WTC11 (cell line): Measurements from ENCODE around the gene SLC26A8. TPM values are rescaled to one million over a fixed set of nuclear protein-coding genes. Genes with fewer than 3 reads are reported as not detected.

Experiments
- ATAC-seq: fragments of 200-7000 bp; cut with Tn5 transposase; 2 replicates; pipeline ENCODE4 v1.10.0; 2021; ENCODE audit warnings: mild to moderate bottlenecking, moderate library complexity
- CTCF ChIA-PET: fragments of 300-600 bp; sonication (Branson Sonifier 250); formaldehyde crosslinking; loops from one replicate; lab custom pipeline; 2021; ENCODE audit warnings: antibody characterized with exemption; lab: Charles Lee
- POLR2A ChIA-PET: fragments of 350-600 bp; sonication (Branson Sonifier 250); formaldehyde crosslinking; loops from one replicate; lab custom pipeline; 2021; ENCODE audit warnings: antibody characterized with exemption; lab: Charles Lee
- DNase-seq: peaks from one replicate; pipeline ENCODE4 v3.0.0; 2021; ENCODE audit warnings: low spot score
- H3K27ac Mint-ChIP-seq: 2 replicates; pipeline ENCODE4 v1.8.0; 2021; ENCODE audit warnings: mixed read lengths
- H3K27me3 Mint-ChIP-seq: 2 replicates; pipeline ENCODE4 v1.8.0; 2021; ENCODE audit warnings: low read depth, mild to moderate bottlenecking, moderate library complexity, mixed read lengths
- H3K36me3 Mint-ChIP-seq: 2 replicates; pipeline ENCODE4 v1.8.0; 2021; ENCODE audit warnings: mixed read lengths
- H3K4me1 Mint-ChIP-seq: 2 replicates; pipeline ENCODE4 v1.8.0; 2022; ENCODE audit warnings: mixed read lengths
- H3K4me3 Mint-ChIP-seq: 2 replicates; pipeline ENCODE4 v1.8.0; 2021; ENCODE audit warnings: mild to moderate bottlenecking, moderate library complexity, mixed read lengths
- H3K9me3 Mint-ChIP-seq: 2 replicates; pipeline ENCODE4 v1.8.0; 2021; ENCODE audit warnings: mixed read lengths
- CBFB ChIP-seq: sonication (generic); formaldehyde crosslinking; IDR thresholded peaks from 2 replicates; pipeline ENCODE4 v1.8.1; 2022; ENCODE audit warnings: mild to moderate bottlenecking, low read depth, missing genetic modification reagents
- CREM ChIP-seq: sonication (generic); formaldehyde crosslinking; IDR thresholded peaks from 2 replicates; pipeline ENCODE4 v1.8.1; 2022; ENCODE audit warnings: mild to moderate bottlenecking, missing genetic modification reagents, moderate library complexity
- ESRRA ChIP-seq: sonication (generic); formaldehyde crosslinking; IDR thresholded peaks from 2 replicates; pipeline ENCODE4 v1.8.1; 2022; ENCODE audit warnings: mild to moderate bottlenecking, missing genetic modification reagents, borderline replicate concordance
- FOXK1 ChIP-seq: sonication (generic); formaldehyde crosslinking; IDR thresholded peaks from 2 replicates; pipeline ENCODE4 v1.8.0; 2022; ENCODE audit warnings: mild to moderate bottlenecking, moderate library complexity, missing genetic modification reagents
- FOXP1 ChIP-seq: sonication (generic); formaldehyde crosslinking; IDR thresholded peaks from 2 replicates; pipeline ENCODE4 v1.8.0; 2022; ENCODE audit warnings: missing genetic modification reagents, mild to moderate bottlenecking, moderate library complexity, borderline replicate concordance
- GABPB1 ChIP-seq: sonication (generic); formaldehyde crosslinking; IDR thresholded peaks from 2 replicates; pipeline ENCODE4 v1.8.1; 2023; ENCODE audit warnings: mild to moderate bottlenecking, missing genetic modification reagents
- GRHL2 ChIP-seq: fragments of 250-450 bp; sonication (Bioruptor Pico); IDR thresholded peaks from 2 replicates; pipeline ENCODE4 v1.8.0; 2022; ENCODE audit warnings: mild to moderate bottlenecking, moderate library complexity; ENCODE audit not compliant: insufficient replicate concordance, severe bottlenecking
- GTF2I ChIP-seq: fragments of 250-450 bp; sonication (Bioruptor Pico); conservative IDR thresholded peaks from 2 replicates; pipeline ENCODE4 v1.4.0; 2021; ENCODE audit warnings: mild to moderate bottlenecking
- JAZF1 ChIP-seq: fragments of 250-450 bp; sonication (Bioruptor Pico); IDR thresholded peaks from 2 replicates; pipeline ENCODE4 v1.9.0; 2021; ENCODE audit warnings: moderate library complexity, mild to moderate bottlenecking, inconsistent platforms
- JUN ChIP-seq: sonication (generic); formaldehyde crosslinking; IDR thresholded peaks from 2 replicates; pipeline ENCODE4 v1.8.0; 2023; ENCODE audit warnings: mild to moderate bottlenecking, missing genetic modification reagents
- NFYB ChIP-seq: sonication (generic); formaldehyde crosslinking; conservative IDR thresholded peaks from 2 replicates; pipeline ENCODE4 v1.8.0; 2022; ENCODE audit warnings: low read depth, missing genetic modification reagents
- NR2C2 ChIP-seq: sonication (generic); formaldehyde crosslinking; IDR thresholded peaks from 2 replicates; pipeline ENCODE4 v1.8.0; 2022; ENCODE audit warnings: mild to moderate bottlenecking, missing genetic modification reagents
- OVOL2 ChIP-seq: fragments of 250-450 bp; sonication (Bioruptor Pico); IDR thresholded peaks from 2 replicates; pipeline ENCODE4 v1.9.0; 2021; ENCODE audit warnings: mild to moderate bottlenecking, borderline replicate concordance
- SMAD4 ChIP-seq: sonication (generic); formaldehyde crosslinking; IDR thresholded peaks from 2 replicates; pipeline ENCODE4 v1.8.0; 2022; ENCODE audit warnings: mild to moderate bottlenecking, missing genetic modification reagents
- TEAD1 ChIP-seq: sonication (generic); formaldehyde crosslinking; IDR thresholded peaks from 2 replicates; pipeline ENCODE4 v1.8.0; 2022; ENCODE audit warnings: mild to moderate bottlenecking, missing genetic modification reagents
- ZNF121 ChIP-seq: sonication (generic); formaldehyde crosslinking; IDR thresholded peaks from 2 replicates; pipeline ENCODE4 v1.8.0; 2023; ENCODE audit warnings: missing genetic modification reagents
- ZNF138 ChIP-seq: sonication (generic); formaldehyde crosslinking; conservative IDR thresholded peaks from 2 replicates; pipeline ENCODE4 v1.8.1; 2022; ENCODE audit warnings: mild to moderate bottlenecking, moderate library complexity, missing genetic modification reagents
- ZNF416 ChIP-seq: fragments of 250-450 bp; sonication (Bioruptor Pico); IDR thresholded peaks from 2 replicates; pipeline ENCODE4 v1.9.0; 2021; ENCODE audit warnings: mild to moderate bottlenecking, inconsistent platforms
- total RNA-seq: library from RNA; stranded (reverse); gene quantifications from 3 replicates; pipeline ENCODE4 v1.2.3, GENCODE V29; 2021
- TF ChIP-seq, protein P1 (sequence below): sonication (generic); formaldehyde crosslinking; IDR thresholded peaks from 2 replicates; pipeline ENCODE4 v1.8.1; 2022; ENCODE audit warnings: mild to moderate bottlenecking, moderate library complexity, missing genetic modification reagents
- TF ChIP-seq, protein P2 (sequence below): sonication (generic); formaldehyde crosslinking; IDR thresholded peaks from 2 replicates; pipeline ENCODE4 v1.8.1; 2022; ENCODE audit warnings: low read depth, mild to moderate bottlenecking, moderate library complexity, missing genetic modification reagents, borderline replicate concordance
- TF ChIP-seq, protein P3 (sequence below): fragments of 250-450 bp; sonication (Bioruptor Pico); IDR thresholded peaks from 2 replicates; pipeline ENCODE4 v1.9.0; 2021; ENCODE audit warnings: mild to moderate bottlenecking
- TF ChIP-seq, protein P4 (sequence below): sonication (generic); formaldehyde crosslinking; IDR thresholded peaks from 2 replicates; pipeline ENCODE4 v1.8.1; 2023; ENCODE audit warnings: mild to moderate bottlenecking, moderate library complexity, missing genetic modification reagents
- TF ChIP-seq, protein P5 (sequence below): sonication (generic); formaldehyde crosslinking; IDR thresholded peaks from 2 replicates; pipeline ENCODE4 v1.8.0; 2023; ENCODE audit warnings: missing genetic modification reagents
- TF ChIP-seq, protein P6 (sequence below): sonication (generic); formaldehyde crosslinking; IDR thresholded peaks from 2 replicates; pipeline ENCODE4 v1.8.1; 2022; ENCODE audit warnings: missing genetic modification reagents, borderline replicate concordance
- TF ChIP-seq, protein P7 (sequence below): sonication (generic); formaldehyde crosslinking; IDR thresholded peaks from 2 replicates; pipeline ENCODE4 v1.8.1; 2022; ENCODE audit warnings: mild to moderate bottlenecking, missing genetic modification reagents, moderate library complexity, borderline replicate concordance

Gene SLC26A8
- total RNA-seq, 1 experiment from 2014 or later, result 0.50 TPM

DNA sequence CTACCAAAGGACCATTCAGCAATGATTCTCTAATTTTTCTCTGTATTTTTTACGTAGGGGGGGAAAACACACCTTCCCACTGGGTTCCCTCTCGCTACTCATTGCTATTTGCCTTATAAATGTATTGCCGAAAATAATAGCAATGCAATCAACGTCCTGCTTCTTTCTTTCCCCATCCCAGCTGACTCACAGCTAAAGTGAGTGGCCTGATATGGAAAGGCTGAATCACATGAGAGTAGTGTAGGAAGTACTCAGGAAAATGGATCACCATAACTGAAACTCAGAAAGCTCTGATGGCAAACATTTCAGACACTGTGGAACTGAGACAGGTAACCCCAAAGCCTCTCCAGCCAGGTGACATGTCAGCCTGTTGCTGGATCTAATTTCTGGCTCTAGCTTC lies 54.3 kb downstream of the SLC26A8 start:
- ChIA-PET CTCF (no interaction called here), POLR2A (no interaction called here)
- H3K4me3 Mint-ChIP-seq, result no peak overlapping the region
- ATAC-seq (no peak), DNase-seq (no peak)
- no peaks in the 10 kb centered on the region for H3K36me3 Mint-ChIP-seq
- peaks cover 4% of the 10 kb centered on the region for H3K4me1 Mint-ChIP-seq
- TF ChIP-seq NR2C2 (CRISPR knock-in tag) (no peak), ESRRA (CRISPR knock-in tag) (no peak), ZNF416 (no peak), JUN (CRISPR knock-in tag) (no peak), ZNF138 (CRISPR knock-in tag) (no peak), CREM (CRISPR knock-in tag) (no peak)
- TF ChIP-seq, protein P1, sequence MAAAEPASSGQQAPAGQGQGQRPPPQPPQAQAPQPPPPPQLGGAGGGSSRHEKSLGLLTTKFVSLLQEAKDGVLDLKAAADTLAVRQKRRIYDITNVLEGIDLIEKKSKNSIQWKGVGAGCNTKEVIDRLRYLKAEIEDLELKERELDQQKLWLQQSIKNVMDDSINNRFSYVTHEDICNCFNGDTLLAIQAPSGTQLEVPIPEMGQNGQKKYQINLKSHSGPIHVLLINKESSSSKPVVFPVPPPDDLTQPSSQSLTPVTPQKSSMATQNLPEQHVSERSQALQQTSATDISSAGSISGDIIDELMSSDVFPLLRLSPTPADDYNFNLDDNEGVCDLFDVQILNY (CRISPR knock-in tag), result no peak
- TF ChIP-seq, protein P2, sequence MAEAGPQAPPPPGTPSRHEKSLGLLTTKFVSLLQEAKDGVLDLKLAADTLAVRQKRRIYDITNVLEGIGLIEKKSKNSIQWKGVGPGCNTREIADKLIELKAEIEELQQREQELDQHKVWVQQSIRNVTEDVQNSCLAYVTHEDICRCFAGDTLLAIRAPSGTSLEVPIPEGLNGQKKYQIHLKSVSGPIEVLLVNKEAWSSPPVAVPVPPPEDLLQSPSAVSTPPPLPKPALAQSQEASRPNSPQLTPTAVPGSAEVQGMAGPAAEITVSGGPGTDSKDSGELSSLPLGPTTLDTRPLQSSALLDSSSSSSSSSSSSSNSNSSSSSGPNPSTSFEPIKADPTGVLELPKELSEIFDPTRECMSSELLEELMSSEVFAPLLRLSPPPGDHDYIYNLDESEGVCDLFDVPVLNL (CRISPR knock-in tag), result no peak
- TF ChIP-seq, protein P3, sequence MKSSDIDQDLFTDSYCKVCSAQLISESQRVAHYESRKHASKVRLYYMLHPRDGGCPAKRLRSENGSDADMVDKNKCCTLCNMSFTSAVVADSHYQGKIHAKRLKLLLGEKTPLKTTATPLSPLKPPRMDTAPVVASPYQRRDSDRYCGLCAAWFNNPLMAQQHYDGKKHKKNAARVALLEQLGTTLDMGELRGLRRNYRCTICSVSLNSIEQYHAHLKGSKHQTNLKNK (CRISPR knock-in tag), result no peak
- TF ChIP-seq, protein P4, sequence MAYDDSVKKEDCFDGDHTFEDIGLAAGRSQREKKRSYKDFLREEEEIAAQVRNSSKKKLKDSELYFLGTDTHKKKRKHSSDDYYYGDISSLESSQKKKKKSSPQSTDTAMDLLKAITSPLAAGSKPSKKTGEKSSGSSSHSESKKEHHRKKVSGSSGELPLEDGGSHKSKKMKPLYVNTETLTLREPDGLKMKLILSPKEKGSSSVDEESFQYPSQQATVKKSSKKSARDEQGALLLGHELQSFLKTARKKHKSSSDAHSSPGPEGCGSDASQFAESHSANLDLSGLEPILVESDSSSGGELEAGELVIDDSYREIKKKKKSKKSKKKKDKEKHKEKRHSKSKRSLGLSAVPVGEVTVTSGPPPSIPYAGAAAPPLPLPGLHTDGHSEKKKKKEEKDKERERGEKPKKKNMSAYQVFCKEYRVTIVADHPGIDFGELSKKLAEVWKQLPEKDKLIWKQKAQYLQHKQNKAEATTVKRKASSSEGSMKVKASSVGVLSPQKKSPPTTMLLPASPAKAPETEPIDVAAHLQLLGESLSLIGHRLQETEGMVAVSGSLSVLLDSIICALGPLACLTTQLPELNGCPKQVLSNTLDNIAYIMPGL, result no peak
- H3K9me3 Mint-ChIP-seq, result no peaks in the 10 kb centered on the region
- H3K27ac Mint-ChIP-seq, result no peak overlapping the region
- H3K27me3 Mint-ChIP-seq, result no peaks in the 10 kb centered on the region

DNA sequence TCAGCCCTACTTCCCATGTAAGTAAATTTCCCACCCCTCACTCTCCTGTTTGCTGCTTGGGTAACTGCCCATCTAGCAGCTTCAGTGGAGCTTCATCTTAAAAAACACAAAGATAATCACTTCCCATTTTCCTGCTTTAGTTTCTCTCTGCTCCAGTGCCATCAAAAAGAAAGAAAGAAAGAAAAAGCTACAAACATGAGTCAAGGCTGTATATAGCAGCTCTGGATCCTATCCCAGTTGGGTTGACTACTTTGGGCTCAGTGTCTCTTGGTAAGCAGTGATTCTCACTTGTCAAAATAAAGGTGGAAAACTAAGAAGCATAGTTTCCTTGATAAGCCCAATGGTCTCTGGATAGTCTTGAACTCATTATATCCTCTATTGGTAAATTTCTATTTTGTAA lies 54.8 kb downstream of the SLC26A8 start:
- Mint-ChIP-seq H3K4me3 (no peak overlapping the region), H3K9me3 (no peaks in the 10 kb centered on the region), H3K27ac (no peak overlapping the region), H3K36me3 (no peaks in the 10 kb centered on the region), H3K27me3 (no peaks in the 10 kb centered on the region), H3K4me1 (peaks cover 4% of the 10 kb centered on the region)
- DNase-seq (no peak), ATAC-seq (no peak)
- CTCF ChIA-PET, result interaction anchor here (0.6 kb wide), 1 partner anchor 170 kb away, joined by 3 read pairs; no protein-coding TSS in a partner anchor
- POLR2A ChIA-PET, result no interaction called here
- no peak for TF ChIP-seq NFYB (CRISPR knock-in tag)
- no peak for TF ChIP-seq FOXP1
- no peak for TF ChIP-seq GTF2I (CRISPR knock-in tag)
- TF ChIP-seq ZNF121 (CRISPR knock-in tag), result no peak
- TF ChIP-seq OVOL2, result no peak
- TF ChIP-seq GABPB1 (CRISPR knock-in tag), result no peak
- TF ChIP-seq, protein P5, sequence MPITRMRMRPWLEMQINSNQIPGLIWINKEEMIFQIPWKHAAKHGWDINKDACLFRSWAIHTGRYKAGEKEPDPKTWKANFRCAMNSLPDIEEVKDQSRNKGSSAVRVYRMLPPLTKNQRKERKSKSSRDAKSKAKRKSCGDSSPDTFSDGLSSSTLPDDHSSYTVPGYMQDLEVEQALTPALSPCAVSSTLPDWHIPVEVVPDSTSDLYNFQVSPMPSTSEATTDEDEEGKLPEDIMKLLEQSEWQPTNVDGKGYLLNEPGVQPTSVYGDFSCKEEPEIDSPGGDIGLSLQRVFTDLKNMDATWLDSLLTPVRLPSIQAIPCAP (CRISPR knock-in tag), result no peak
- no peak for TF ChIP-seq GRHL2 (CRISPR knock-in tag)
- no peak for TF ChIP-seq TEAD1
- TF ChIP-seq CBFB (CRISPR knock-in tag), result no peak
- TF ChIP-seq CREM (CRISPR knock-in tag), result no peak
- TF ChIP-seq, protein P6, sequence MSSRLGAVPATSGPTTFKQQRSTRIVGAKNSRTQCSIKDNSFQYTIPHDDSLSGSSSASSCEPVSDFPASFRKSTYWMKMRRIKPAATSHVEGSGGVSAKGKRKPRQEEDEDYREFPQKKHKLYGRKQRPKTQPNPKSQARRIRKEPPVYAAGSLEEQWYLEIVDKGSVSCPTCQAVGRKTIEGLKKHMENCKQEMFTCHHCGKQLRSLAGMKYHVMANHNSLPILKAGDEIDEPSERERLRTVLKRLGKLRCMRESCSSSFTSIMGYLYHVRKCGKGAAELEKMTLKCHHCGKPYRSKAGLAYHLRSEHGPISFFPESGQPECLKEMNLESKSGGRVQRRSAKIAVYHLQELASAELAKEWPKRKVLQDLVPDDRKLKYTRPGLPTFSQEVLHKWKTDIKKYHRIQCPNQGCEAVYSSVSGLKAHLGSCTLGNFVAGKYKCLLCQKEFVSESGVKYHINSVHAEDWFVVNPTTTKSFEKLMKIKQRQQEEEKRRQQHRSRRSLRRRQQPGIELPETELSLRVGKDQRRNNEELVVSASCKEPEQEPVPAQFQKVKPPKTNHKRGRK, result no peak
- TF ChIP-seq SMAD4 (CRISPR knock-in tag), result no peak
- TF ChIP-seq ZNF138 (CRISPR knock-in tag), result no peak
- no peak for TF ChIP-seq FOXK1
- TF ChIP-seq, protein P2 (CRISPR knock-in tag), result no peak
- no peak for TF ChIP-seq JAZF1
- TF ChIP-seq, protein P7, sequence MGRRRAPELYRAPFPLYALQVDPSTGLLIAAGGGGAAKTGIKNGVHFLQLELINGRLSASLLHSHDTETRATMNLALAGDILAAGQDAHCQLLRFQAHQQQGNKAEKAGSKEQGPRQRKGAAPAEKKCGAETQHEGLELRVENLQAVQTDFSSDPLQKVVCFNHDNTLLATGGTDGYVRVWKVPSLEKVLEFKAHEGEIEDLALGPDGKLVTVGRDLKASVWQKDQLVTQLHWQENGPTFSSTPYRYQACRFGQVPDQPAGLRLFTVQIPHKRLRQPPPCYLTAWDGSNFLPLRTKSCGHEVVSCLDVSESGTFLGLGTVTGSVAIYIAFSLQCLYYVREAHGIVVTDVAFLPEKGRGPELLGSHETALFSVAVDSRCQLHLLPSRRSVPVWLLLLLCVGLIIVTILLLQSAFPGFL (CRISPR knock-in tag), result no peak
